Omental fat pad (tissue), 4 donors: ENCODE measurements around the gene RAPGEF4. TPM values are rescaled to one million over a fixed set of nuclear protein-coding genes. Genes with fewer than 3 reads are reported as not detected.
"Not testable (repeated sequence)": the region's sequence is repeated elsewhere in the genome, so short reads cannot be mapped to it uniquely, and the experiment has no call there.

Experiments used
- ATAC-seq: fragments of 150-250 bp; one replicate; pipeline ENCODE4 v1.9.1; 2016; ENCODE audit warnings: mild to moderate bottlenecking, moderate library complexity; ENCODE audit not compliant: low FRiP score
- DNase-seq: peaks from one replicate; pipeline ENCODE4 v3.0.0-alpha.2; 2019; ENCODE audit warnings: low spot score
- CTCF ChIP-seq, 3 donors: fragments of 450-650 bp; IDR thresholded peaks; one replicate each; pipeline ENCODE4 v1.5.1; 2016 to 2017; ENCODE audit warnings: antibody characterized with exemption in 3 of 3, mild to moderate bottlenecking in 3 of 3, moderate library complexity in 2 of 3
- total RNA-seq, 4 donors: library from RNA; depleted of rRNA; stranded (reverse); fragments of >200 nt; gene quantifications; one replicate each; pipeline ENCODE4 v1.1.0, GENCODE V29; 2016

RAPGEF4 gene
- total RNA-seq, 4 donors from 2014 or later = 11.7 to 25.6 (median 20.0) TPM

GRCh38 chr2:172740856-172741255 is 5.2 kb downstream of the RAPGEF4 start:
- DNase-seq (no peak), ATAC-seq (no peak)
- TF ChIP-seq CTCF (IDR thresholded peaks at IDR 0.05) = no peak

- DNase-seq = no peak
- no peak for TF ChIP-seq CTCF (IDR thresholded peaks at IDR 0.05)
- no peak for ATAC-seq
Observed at GRCh38 chr2:172742931-172743540, 7.4 kb downstream of the RAPGEF4 start.

GRCh38 chr2:172743898-172744297 is 8.3 kb downstream of the RAPGEF4 start:
- DNase-seq (no peak), ATAC-seq (no peak)
- no peak for TF ChIP-seq CTCF (IDR thresholded peaks at IDR 0.05)

GRCh38 chr2:172745636-172746035 is 10.0 kb downstream of the RAPGEF4 start:
- no peak for DNase-seq
- TF ChIP-seq CTCF (IDR thresholded peaks at IDR 0.05) = no peak
- no peak for ATAC-seq

- not testable (repeated sequence) for ATAC-seq, DNase-seq
Observed at GRCh38 chr2:172748543-172748942, 12.9 kb downstream of the RAPGEF4 start.

GRCh38 chr2:172749388-172749787 is 13.7 kb downstream of the RAPGEF4 start:
- TF ChIP-seq CTCF (IDR thresholded peaks at IDR 0.05) = no peak
- ATAC-seq = no peak
- DNase-seq = no peak

GRCh38 chr2:172751564-172751963 is 15.9 kb downstream of the RAPGEF4 start:
- no peak for ATAC-seq
- DNase-seq = no peak
- no peak for TF ChIP-seq CTCF (IDR thresholded peaks at IDR 0.05)
